Lower leg skin (tissue), 3 donors: ENCODE measurements around the gene CRIP1.

Experiments
- CTCF ChIP-seq, 3 donors: fragments of 450-650 bp; IDR thresholded peaks; one replicate each; pipeline ENCODE4 v1.5.1; 2016; ENCODE audit warnings: antibody characterized with exemption in 3 of 3, mild to moderate bottlenecking in 3 of 3, moderate library complexity in 2 of 3
- POLR2A ChIP-seq, 2 donors: fragments of 450-650 bp; IDR thresholded peaks; one replicate each; pipeline ENCODE4 v1.6.1; 2016 to 2017; ENCODE audit warnings: antibody characterized with exemption in 2 of 2, mild to moderate bottlenecking in 1 of 2, moderate library complexity in 1 of 2

- no peak for TF ChIP-seq CTCF (IDR thresholded peaks at IDR 0.05)
- no peak for TF ChIP-seq POLR2A (IDR thresholded peaks at IDR 0.05)
Measured at GRCh38 chr14:105458571-105458970, 28.1 kb upstream of the CRIP1 start.
